Measurements from ENCODE around the gene KLF16. TPM values are rescaled to one million over a fixed set of nuclear protein-coding genes. Genes with fewer than 3 reads are reported as not detected.

The KLF16 gene
- total and polyA plus RNA-seq, 2 experiments from 2014 or later: 4.6 to 11.0 TPM

DNA sequence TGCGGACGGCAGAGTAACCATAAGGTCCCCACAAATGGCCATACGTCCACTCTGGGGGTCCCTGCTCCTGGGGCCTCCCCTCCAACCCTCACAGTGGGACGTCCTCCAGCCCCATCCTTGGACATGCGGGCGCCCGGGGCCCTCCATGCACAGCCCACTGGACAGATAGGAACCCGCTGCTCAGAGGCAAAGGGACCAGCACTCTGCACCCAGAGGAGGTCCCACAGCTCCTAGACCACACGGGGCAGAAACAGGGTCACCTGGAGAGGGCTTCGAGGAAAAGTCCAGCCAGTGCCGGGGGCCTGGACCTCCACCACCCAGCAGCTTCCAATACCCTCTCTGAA, 26.2 kb downstream of the KLF16 start:
- WGBS, 2 experiments (ENCODE audit: low coverage in 1 of 2, low lambda C conversion rate in 2 of 2, missing lambda C conversion rate in 2 of 2): 68 to 74% methylated on average over 11 of the region's 11 CpGs
- Histone ChIP-seq H3K79me2 (ENCODE audit: insufficient read depth) (peaks cover 100% of the 10 kb centered on the region), H3F3A (ENCODE audit: insufficient read depth) (no peaks in the 10 kb centered on the region), H3K36me3 (ENCODE audit: low read depth) (no peaks in the 10 kb centered on the region), H2AFZ (no peak overlapping the region), H3K4me1 (ENCODE audit: insufficient read depth) (no peaks in the 10 kb centered on the region), H3K9ac (no peak overlapping the region), H3K4me2 (ENCODE audit: unreplicated experiment) (no peak overlapping the region), H3K9me3 (ENCODE audit: low read depth) (no peaks in the 10 kb centered on the region), H3K27ac (no peak overlapping the region), H3K9me2 (ENCODE audit: insufficient read depth) (no peaks in the 10 kb centered on the region), H3K27me3 (replicated peaks; ENCODE audit: insufficient read depth) (no peaks in the 10 kb centered on the region), H3K4me3 (no peak overlapping the region), H4K20me1 (ENCODE audit: insufficient read depth) (no peaks in the 10 kb centered on the region)
- in situ Hi-C loops (cut with MboI): no loop called here
- no peak for DNase-seq
- TF ChIP-seq EZH2phosphoT487 (IDR thresholded peaks at IDR 0.05; ENCODE audit: insufficient read depth, low read depth): no peak
- no peak for TF ChIP-seq EZH2 (IDR thresholded peaks at IDR 0.05; ENCODE audit: insufficient read depth, poor library complexity, severe bottlenecking)

DNA sequence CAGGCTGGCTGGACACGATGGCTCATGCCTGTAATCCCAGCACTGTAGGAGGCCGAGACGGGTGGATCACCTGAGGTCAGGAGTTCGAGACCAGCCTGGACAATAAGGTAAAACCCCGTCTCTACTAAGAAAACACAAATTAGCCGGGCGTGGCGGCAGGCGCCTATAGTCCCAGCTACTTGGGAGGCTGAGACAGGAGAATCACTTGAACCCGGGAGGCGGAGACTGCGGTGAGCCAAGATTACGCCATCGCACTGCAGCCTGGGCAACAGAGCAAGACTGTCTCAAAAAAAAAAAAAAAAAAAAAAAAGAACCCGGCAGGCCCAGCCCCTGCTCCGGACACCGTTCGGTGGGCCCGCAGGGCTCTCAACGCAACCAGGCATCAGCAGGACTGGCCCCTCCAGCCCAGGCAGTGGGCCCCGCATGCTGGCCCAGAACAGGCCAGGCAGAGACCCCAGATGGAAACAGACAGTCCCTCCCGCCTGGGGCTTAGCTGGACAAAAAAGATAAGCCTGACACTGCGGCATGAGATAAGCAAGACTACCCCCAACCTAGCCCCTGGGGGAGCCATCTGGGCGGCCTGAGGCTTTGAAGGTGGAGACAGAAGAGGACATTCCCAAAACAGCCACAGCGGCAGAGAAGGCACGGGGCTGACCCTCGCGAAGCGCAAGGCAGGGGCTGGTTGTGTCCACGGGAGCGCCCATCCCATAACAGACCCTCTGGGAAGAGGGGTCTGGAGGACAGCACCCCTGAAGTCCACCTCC, 26.7 kb downstream of the KLF16 start:
- H3K79me2 ChIP-seq (ENCODE audit: insufficient read depth): peaks cover 99% of the 10 kb centered on the region
- H3K27me3 ChIP-seq (replicated peaks; ENCODE audit: insufficient read depth): no peaks in the 10 kb centered on the region
- TF ChIP-seq EZH2 (IDR thresholded peaks at IDR 0.05; ENCODE audit: insufficient read depth, poor library complexity, severe bottlenecking) (no peak), EZH2phosphoT487 (IDR thresholded peaks at IDR 0.05; ENCODE audit: insufficient read depth, low read depth) (no peak)
- no peaks in the 10 kb centered on the region for H3K9me2 ChIP-seq (ENCODE audit: insufficient read depth)
- no peaks in the 10 kb centered on the region for H3K36me3 ChIP-seq (ENCODE audit: low read depth)
- no peak for DNase-seq
- 91 to 92% methylated on average over 31 of the region's 31 CpGs for WGBS, 2 experiments (ENCODE audit: low coverage in 1 of 2, low lambda C conversion rate in 2 of 2, missing lambda C conversion rate in 2 of 2)
- H3K4me2 ChIP-seq (ENCODE audit: unreplicated experiment): no peak overlapping the region
- H3K9me3 ChIP-seq (ENCODE audit: low read depth): no peaks in the 10 kb centered on the region
- no peaks in the 10 kb centered on the region for H3F3A ChIP-seq (ENCODE audit: insufficient read depth)
- no peak overlapping the region for H3K9ac ChIP-seq
- no peak overlapping the region for H2AFZ ChIP-seq
- no peaks in the 10 kb centered on the region for H3K4me1 ChIP-seq (ENCODE audit: insufficient read depth)
- H4K20me1 ChIP-seq (ENCODE audit: insufficient read depth): no peaks in the 10 kb centered on the region
- H3K27ac ChIP-seq: no peak overlapping the region
- in situ Hi-C loops (cut with MboI): no loop called here
- no peak overlapping the region for H3K4me3 ChIP-seq

DNA sequence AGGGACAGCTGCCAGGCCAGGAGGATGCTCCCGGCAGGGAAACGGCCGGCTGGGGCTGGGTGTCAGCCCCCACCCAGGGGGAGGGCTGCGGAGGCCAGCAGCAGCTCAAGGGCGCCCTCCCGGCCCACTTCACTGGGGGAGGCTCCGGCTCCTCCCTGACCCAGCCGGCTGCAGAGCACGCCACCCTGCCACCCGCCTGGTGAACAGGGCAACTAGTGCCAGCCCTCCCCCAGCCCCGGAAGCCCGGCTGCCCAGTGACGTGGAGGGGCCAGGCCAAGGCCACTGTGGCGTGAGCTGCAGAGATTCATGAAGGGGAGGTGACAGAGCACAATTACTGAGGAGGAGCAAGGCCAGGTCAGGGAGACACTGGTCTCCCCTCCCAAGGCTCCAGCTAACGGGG, 29.8 kb downstream of the KLF16 start:
- WGBS, 2 experiments (ENCODE audit: low coverage in 1 of 2, low lambda C conversion rate in 2 of 2, missing lambda C conversion rate in 2 of 2): 82 to 90% methylated on average over 13 to 14 of the region's 15 CpGs
- no peaks in the 10 kb centered on the region for H3F3A ChIP-seq (ENCODE audit: insufficient read depth)
- no peak overlapping the region for H3K9ac ChIP-seq
- H3K4me1 ChIP-seq (ENCODE audit: insufficient read depth): no peaks in the 10 kb centered on the region
- H3K4me3 ChIP-seq: no peak overlapping the region
- H4K20me1 ChIP-seq (ENCODE audit: insufficient read depth): no peaks in the 10 kb centered on the region
- no peaks in the 10 kb centered on the region for H3K36me3 ChIP-seq (ENCODE audit: low read depth)
- H3K9me2 ChIP-seq (ENCODE audit: insufficient read depth): no peaks in the 10 kb centered on the region
- no peak for TF ChIP-seq EZH2phosphoT487 (IDR thresholded peaks at IDR 0.05; ENCODE audit: insufficient read depth, low read depth)
- TF ChIP-seq EZH2 (IDR thresholded peaks at IDR 0.05; ENCODE audit: insufficient read depth, poor library complexity, severe bottlenecking): no peak
- peaks cover 93% of the 10 kb centered on the region for H3K79me2 ChIP-seq (ENCODE audit: insufficient read depth)
- H3K27me3 ChIP-seq (replicated peaks; ENCODE audit: insufficient read depth): no peaks in the 10 kb centered on the region
- no peaks in the 10 kb centered on the region for H3K9me3 ChIP-seq (ENCODE audit: low read depth)
- in situ Hi-C loops (cut with MboI): no loop called here
- H3K27ac ChIP-seq: no peak overlapping the region
- H2AFZ ChIP-seq: no peak overlapping the region
- DNase-seq: no peak
- no peak overlapping the region for H3K4me2 ChIP-seq (ENCODE audit: unreplicated experiment)

DNA sequence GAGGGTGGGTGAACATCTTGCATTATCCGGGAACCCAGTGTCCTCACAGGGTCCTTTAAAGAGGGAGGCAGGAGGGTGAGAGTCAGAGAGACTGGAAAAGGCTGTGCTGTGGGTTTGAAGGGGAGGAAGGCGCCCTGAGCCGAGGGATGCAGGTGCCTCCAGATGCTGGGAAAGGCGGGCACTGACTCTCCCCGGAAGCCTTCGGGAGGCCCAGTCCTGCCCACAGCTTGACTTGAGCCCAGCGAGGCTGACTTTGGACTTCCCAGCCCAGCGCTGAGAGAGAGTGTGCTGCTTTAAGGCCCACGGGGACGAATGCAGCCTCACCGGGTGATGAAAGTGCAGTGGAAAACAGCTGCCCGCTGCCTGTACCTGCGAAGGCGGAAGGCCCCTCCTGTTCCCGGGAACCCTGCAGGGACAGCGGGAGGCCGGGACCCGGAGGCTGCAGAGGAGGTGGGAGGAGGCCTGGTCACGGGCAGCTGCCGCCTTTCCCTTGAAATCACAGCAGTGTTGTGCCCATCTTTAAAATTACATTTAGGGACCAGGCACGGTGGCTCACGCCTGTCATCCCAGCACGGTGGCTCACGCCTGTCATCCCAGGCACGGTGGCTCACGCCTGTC, 31.2 kb downstream of the KLF16 start:
- Histone ChIP-seq H3K4me3 (no peak overlapping the region), H3K27me3 (replicated peaks; ENCODE audit: insufficient read depth) (no peaks in the 10 kb centered on the region), H3K9ac (no peak overlapping the region), H3K4me2 (ENCODE audit: unreplicated experiment) (no peak overlapping the region), H3K27ac (no peak overlapping the region), H3F3A (ENCODE audit: insufficient read depth) (no peaks in the 10 kb centered on the region), H2AFZ (no peak overlapping the region), H3K36me3 (ENCODE audit: low read depth) (no peaks in the 10 kb centered on the region), H3K79me2 (ENCODE audit: insufficient read depth) (peaks cover 79% of the 10 kb centered on the region), H4K20me1 (ENCODE audit: insufficient read depth) (no peaks in the 10 kb centered on the region), H3K9me2 (ENCODE audit: insufficient read depth) (no peaks in the 10 kb centered on the region), H3K4me1 (ENCODE audit: insufficient read depth) (no peaks in the 10 kb centered on the region), H3K9me3 (ENCODE audit: low read depth) (no peaks in the 10 kb centered on the region)
- in situ Hi-C loops (cut with MboI): no loop called here
- no peak for DNase-seq
- 88 to 89% methylated on average over 26 of the region's 26 CpGs for WGBS, 2 experiments (ENCODE audit: low coverage in 1 of 2, low lambda C conversion rate in 2 of 2, missing lambda C conversion rate in 2 of 2)
- TF ChIP-seq EZH2phosphoT487 (IDR thresholded peaks at IDR 0.05; ENCODE audit: insufficient read depth, low read depth): no peak
- TF ChIP-seq EZH2 (IDR thresholded peaks at IDR 0.05; ENCODE audit: insufficient read depth, poor library complexity, severe bottlenecking): no peak

Measured in GM23248 (cell line).